Uterus (tissue), 4 donors: ENCODE data around the gene ACIN1. TPM values are rescaled to one million over a fixed set of nuclear protein-coding genes. Genes with fewer than 3 reads are reported as not detected.
A peak's percentile ranks its signal among the peaks of the same experiment; 100 is the strongest.

ENCODE experiments used
- DNase-seq, 2 donors: peaks; one replicate each; pipeline ENCODE4 v3.0.0-alpha.2; 2019 to 2020
- H3K27ac ChIP-seq, 2 donors: fragments of 200-600 bp; sonication (generic); 1 replicate in 1 of 2; 2 replicates in 1 of 2; pipeline ENCODE4 v1.5.1; 2016 to 2018
- H3K27me3 ChIP-seq, 2 donors: fragments of 200-600 bp; sonication (generic); one replicate each; pipeline ENCODE4 v1.5.1; 2018 to 2019; ENCODE audit warnings: control low read depth in 1 of 2
- H3K36me3 ChIP-seq, 2 donors: fragments of 200-600 bp; sonication (generic); one replicate each; pipeline ENCODE4 v1.5.1; 2019; ENCODE audit warnings: control low read depth in 1 of 2
- H3K4me1 ChIP-seq, 2 donors: fragments of 200-600 bp; sonication (generic); one replicate each; pipeline ENCODE4 v1.5.1; 2018 to 2019; ENCODE audit warnings: control low read depth in 1 of 2
- H3K4me3 ChIP-seq, 2 donors: fragments of 200-600 bp; sonication (generic); 1 replicate in 1 of 2; 2 replicates in 1 of 2; pipeline ENCODE4 v1.5.1; 2018 to 2019; ENCODE audit warnings: mild to moderate bottlenecking in 1 of 2
- H3K9me3 ChIP-seq, 2 donors: fragments of 200-600 bp; sonication (generic); one replicate each; pipeline ENCODE4 v1.5.1; 2019; ENCODE audit warnings: control low read depth in 1 of 2
- CTCF ChIP-seq, 4 experiments: fragments of 200-600 bp in 2 of 4; fragments of 450-650 bp in 2 of 4; sonication (generic) in 2 of 4; IDR thresholded peaks; one replicate each; pipeline ENCODE4 v1.5.1; 2016 to 2019; ENCODE audit warnings: antibody characterized with exemption in 4 of 4, mild to moderate bottlenecking in 2 of 4, moderate library complexity in 1 of 4
- POLR2A ChIP-seq, 2 donors: fragments of 450-650 bp; IDR thresholded peaks; one replicate each; pipeline ENCODE4 v1.6.1; 2016; ENCODE audit warnings: antibody characterized with exemption in 2 of 2, mild to moderate bottlenecking in 1 of 2, moderate library complexity in 1 of 2
- intact Hi-C: fragments of 100-400 bp; cut with DNase I; formaldehyde crosslinking; loops from one replicate; pipeline ENCODE4 v1.15.1; 2023; ENCODE audit warnings: low total_unique reads
- total RNA-seq, 4 donors: library from RNA; depleted of rRNA in 3 of 4; stranded (reverse); fragments of >200 nt in 3 of 4; gene quantifications; one replicate each; pipeline versions ENCODE4 v1.1.0 to v1.2.4, GENCODE V29; 2014 to 2023
- donor health status: DM: yes; HTN: yes; CAD: no.

Gene ACIN1
- total RNA-seq, 4 donors from 2014 or later, result 52.3 to 194 (median 77.1) TPM

- Histone ChIP-seq H3K27me3 (no peaks in the 10 kb centered on the region), H3K27ac (peak overlapping the region; percentile 64 to 71), H3K36me3 (no peaks in the 10 kb centered on the region), H3K4me3 (no peak overlapping the region), H3K9me3 (no peaks in the 10 kb centered on the region), H3K4me1 (peaks cover 0 to 4% of the 10 kb centered on the region in 2 donors)
- DNase-seq, result peak; percentile 75 to 87
- TF ChIP-seq CTCF (IDR thresholded peaks at IDR 0.05) (no peak), POLR2A (IDR thresholded peaks at IDR 0.05) (no peak)
- intact Hi-C loops, result no loop called here
Observed at GRCh38 chr14:23078692-23079116, 16.2 kb downstream of the ACIN1 start.

GRCh38 chr14:23077962-23078361 is 17.0 kb downstream of the ACIN1 start:
- intact Hi-C loops, result no loop called here
- TF ChIP-seq POLR2A (IDR thresholded peaks at IDR 0.05) (no peak), CTCF (IDR thresholded peaks at IDR 0.05) (no peak)
- Histone ChIP-seq H3K27ac (peak overlapping the region; percentile 64 to 71), H3K36me3 (no peaks in the 10 kb centered on the region), H3K4me1 (peaks cover 0 to 4% of the 10 kb centered on the region in 2 donors), H3K4me3 (no peak overlapping the region), H3K9me3 (no peaks in the 10 kb centered on the region), H3K27me3 (no peaks in the 10 kb centered on the region)
- DNase-seq, result no peak

GRCh38 chr14:23076785-23077408 is 18.0 kb downstream of the ACIN1 start:
- peaks cover 7% of the 10 kb centered on the region in 2 donors for H3K4me1 ChIP-seq
- H3K4me3 ChIP-seq, result no peak overlapping the region
- DNase-seq, result no peak
- TF ChIP-seq CTCF (IDR thresholded peaks at IDR 0.05), result peak; percentile 42 to 59 (median 46)
- no peak for TF ChIP-seq POLR2A (IDR thresholded peaks at IDR 0.05)
- no peaks in the 10 kb centered on the region for H3K27me3 ChIP-seq
- H3K27ac ChIP-seq, result peak overlapping the region; percentile 25 to 71
- no peaks in the 10 kb centered on the region for H3K9me3 ChIP-seq
- H3K36me3 ChIP-seq, result no peaks in the 10 kb centered on the region
- intact Hi-C loops, result no loop called here

GRCh38 chr14:23074906-23075305 is 20.0 kb downstream of the ACIN1 start:
- Histone ChIP-seq H3K9me3 (no peaks in the 10 kb centered on the region), H3K4me3 (no peak overlapping the region), H3K4me1 (peaks cover 8 to 11% of the 10 kb centered on the region in 2 donors), H3K27me3 (no peaks in the 10 kb centered on the region), H3K36me3 (no peaks in the 10 kb centered on the region), H3K27ac (no peak overlapping the region)
- intact Hi-C loops, result no loop called here
- TF ChIP-seq CTCF (IDR thresholded peaks at IDR 0.05), result no peak
- TF ChIP-seq POLR2A (IDR thresholded peaks at IDR 0.05), result no peak
- no peak for DNase-seq

GRCh38 chr14:23071921-23072539 is 22.9 kb downstream of the ACIN1 start:
- H3K4me3 ChIP-seq, result peak overlapping the region in 1 of 2 donors; percentile 53
- H3K9me3 ChIP-seq, result no peaks in the 10 kb centered on the region
- H3K27me3 ChIP-seq, result no peaks in the 10 kb centered on the region
- no peak for TF ChIP-seq CTCF (IDR thresholded peaks at IDR 0.05)
- no peak for TF ChIP-seq POLR2A (IDR thresholded peaks at IDR 0.05)
- intact Hi-C loops, result no loop called here
- peak overlapping the region; percentile 87 to 89 for H3K27ac ChIP-seq
- no peak for DNase-seq
- H3K36me3 ChIP-seq, result no peaks in the 10 kb centered on the region
- H3K4me1 ChIP-seq, result peaks cover 6 to 11% of the 10 kb centered on the region in 2 donors
